ENCODE measurements around the gene SH3GLB2.
"Not testable (repeated sequence)": the region's sequence is repeated elsewhere in the genome, so short reads cannot be mapped to it uniquely, and the experiment has no call there.

The SH3GLB2 gene

DNA sequence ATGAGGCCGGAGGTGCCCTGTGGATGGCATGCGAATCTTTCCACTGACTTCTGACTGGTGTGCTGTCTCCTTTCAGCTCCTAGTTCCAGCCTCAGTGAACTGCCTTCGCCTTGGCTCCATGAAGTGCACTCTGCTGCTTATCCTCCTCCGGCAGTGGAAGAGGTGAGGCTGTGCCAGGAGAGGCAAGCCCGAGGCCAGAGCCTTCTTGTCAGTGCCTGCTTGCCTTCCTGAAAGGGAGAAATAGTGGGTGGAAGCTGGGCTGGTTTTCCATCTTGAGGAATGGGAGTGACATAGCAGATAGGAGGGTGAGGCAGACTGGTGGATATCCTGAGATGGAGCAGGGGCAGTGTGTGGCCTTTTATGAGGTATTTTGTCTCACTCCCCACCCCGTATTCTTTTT is 29.7 kb downstream of the SH3GLB2 start:
- no peak for DNase-seq (ENCODE audit: low read depth)

DNA sequence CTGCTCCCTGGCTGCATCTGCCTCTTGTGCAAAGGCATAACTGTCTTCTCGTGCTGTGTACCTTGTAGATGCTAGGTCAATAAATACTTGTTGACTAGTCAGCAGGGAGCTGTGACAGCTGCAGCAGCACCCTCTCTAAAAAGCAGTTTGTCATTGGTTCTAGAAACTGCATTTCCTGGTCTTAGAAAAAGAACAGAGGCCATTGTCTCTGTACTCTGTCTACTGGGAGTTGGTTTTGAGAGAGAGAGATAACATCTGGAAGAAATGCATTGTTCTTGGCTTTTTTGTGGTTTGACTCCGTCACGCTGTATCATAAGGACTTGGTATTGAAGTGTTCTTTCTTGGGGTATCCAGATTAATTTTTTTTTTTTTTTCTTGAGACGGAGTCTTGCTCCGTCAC is 32.3 kb downstream of the SH3GLB2 start:
- DNase-seq (ENCODE audit: low read depth) = no peak

DNA sequence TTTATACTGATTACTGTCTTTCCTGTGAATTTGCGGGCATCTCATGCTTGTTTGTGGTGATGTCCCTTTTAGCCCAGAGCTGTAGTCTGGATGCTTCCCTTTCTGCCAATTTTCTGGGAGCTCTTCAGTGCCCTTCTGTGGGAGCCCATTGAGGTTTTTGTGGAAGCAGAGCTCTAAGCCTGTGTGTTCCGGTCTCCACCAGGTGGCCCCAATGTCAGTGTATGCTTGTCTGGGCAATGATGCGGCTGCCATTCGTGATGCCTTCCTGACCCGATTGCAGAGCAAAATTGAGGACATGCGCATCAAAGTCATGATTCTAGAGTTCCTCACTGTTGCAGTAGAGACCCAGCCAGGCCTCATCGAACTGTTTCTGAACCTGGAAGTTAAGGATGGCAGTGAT is 35.1 kb downstream of the SH3GLB2 start:
- DNase-seq (ENCODE audit: low read depth) = no peak

- DNase-seq (ENCODE audit: low read depth) = peak; percentile 81
Measured at GRCh38 chr9:128987805-128988204, 40.3 kb downstream of the SH3GLB2 start.

DNA sequence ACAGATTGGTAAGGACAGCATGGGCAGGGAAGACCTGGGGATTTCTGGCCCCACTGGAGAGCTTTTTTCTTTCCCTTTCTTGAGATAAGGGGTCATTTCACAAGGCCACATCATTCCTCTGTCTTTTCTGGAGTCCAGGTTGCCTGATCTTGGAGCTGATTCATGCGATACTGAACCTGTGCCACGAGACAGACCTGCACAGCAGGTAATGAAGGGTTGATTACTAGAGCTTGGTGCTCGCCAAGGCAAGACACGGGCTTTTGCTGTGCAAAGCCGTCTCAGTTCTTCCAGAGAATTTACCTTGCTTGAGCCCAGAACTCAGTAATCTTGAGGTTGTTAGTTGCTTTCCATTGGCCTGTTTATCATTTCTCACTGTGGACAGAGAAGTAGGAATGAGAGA is 41.5 kb downstream of the SH3GLB2 start:
- DNase-seq (ENCODE audit: low read depth) = no peak

DNA sequence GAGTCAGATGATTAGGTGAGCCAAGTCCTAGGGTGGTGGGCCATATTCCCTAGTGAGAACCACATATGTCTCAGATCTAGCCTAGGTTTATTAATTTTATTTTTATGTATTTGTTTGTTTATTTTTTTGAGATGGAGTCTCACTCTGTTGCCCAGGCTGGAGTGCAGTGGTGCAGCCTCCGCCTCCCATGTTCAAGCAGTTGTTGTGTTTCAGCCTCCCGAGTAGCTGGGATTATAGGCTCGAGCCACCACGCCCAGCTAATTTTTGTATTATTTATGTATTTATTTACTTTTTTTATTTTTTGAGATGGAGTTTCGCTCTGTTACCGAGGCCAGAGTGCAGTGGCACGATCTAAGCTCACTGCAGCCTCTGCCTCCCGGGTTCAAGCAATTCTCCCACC is 44.6 kb downstream of the SH3GLB2 start:
- no peak for DNase-seq (ENCODE audit: low read depth)

GRCh38 chr9:128979111-128979510 is 49.0 kb downstream of the SH3GLB2 start:
- DNase-seq (ENCODE audit: low read depth) = no peak

DNA sequence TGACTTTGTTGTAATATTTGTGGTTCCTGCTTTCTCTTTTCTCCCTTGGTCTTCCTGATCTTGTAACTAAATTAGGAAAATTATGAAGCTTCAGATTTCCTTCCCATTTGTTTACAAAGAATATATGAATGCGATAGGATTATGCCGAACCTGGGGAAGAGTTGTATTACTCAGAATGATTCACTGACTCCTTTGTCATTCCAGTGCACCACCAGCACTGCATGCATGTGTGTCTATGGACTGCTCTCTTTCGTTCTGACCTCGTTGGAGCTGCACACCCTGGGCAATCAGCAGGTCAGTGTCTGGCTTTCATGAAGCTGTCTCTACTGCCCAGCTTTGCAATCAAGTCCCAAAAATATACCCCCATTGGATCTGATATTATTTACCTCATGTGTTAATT is 55.2 kb downstream of the SH3GLB2 start:
- DNase-seq (ENCODE audit: low read depth) = peak; percentile 88

GRCh38 chr9:128969491-128969890 is 58.6 kb downstream of the SH3GLB2 start:
- DNase-seq (ENCODE audit: low read depth) = peak; percentile 47

DNA sequence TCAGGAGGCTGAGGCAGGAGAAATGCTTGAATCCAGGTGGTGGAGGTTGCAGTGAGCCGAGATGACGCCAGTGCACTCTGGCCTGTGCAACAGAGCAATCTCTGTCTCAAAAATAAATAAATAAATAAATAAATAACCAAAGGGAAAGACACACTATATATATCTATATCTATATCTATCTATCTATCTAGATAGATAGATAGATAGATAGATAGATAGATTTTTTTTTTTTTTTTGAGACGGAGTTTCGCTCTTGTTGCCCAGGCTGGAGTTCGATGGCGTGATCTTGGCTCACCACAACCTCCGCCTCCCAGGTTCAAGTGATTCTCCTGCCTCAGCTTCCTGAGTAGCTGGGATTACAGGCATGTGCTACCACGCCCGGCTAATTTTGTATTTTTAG is 66.7 kb downstream of the SH3GLB2 start:
- DNase-seq (ENCODE audit: low read depth) = not testable (repeated sequence)
